ENCODE measurements around the gene ZNF652. TPM values are rescaled to one million over a fixed set of nuclear protein-coding genes. Genes with fewer than 3 reads are reported as not detected.

ZNF652 gene
- total and polyA plus RNA-seq, 2 of the 4 experiments (the other 2 are of a cell fraction), result 3.6 to 8.8 TPM

DNA sequence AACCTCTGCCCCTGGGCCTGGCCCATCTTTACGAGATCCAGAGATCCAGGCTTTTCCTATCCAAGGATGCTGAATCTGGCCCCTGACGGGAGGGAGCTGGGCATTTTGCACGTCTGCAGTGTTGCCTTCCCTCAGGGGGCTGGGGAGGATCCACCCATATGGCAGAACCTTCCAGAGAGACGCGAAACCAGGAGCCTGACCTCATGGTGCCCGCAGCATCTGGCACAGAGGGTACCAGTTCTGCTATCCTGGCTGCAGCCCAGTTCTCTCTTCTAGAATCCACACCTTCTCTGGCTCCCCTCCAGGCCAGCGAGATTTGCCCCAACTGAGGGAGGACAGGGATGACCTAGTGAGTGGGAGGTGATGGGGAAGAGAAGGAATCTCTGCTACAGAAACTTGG is 20.5 kb upstream of the ZNF652 start:
- ChIA-PET CTCF (no interaction called here), POLR2A (ENCODE audit: unreplicated experiment) (no interaction called here)
- dilution Hi-C loops (cut with HindIII; ENCODE audit: low sequenced_read_pairs, unreplicated experiment) (no loop called here), in situ Hi-C loops (cut with MboI; ENCODE audit: low sequenced_read_pairs) (no loop called here), intact Hi-C loops (cut with micrococcal nuclease) (no loop called here)
- H2BK15ac ChIP-seq (ENCODE audit: low read depth, low read length), result no peak overlapping the region
- H3K4me2 ChIP-seq (ENCODE audit: low read depth, low read length), result no peak overlapping the region
- TF ChIP-seq, protein P1, sequence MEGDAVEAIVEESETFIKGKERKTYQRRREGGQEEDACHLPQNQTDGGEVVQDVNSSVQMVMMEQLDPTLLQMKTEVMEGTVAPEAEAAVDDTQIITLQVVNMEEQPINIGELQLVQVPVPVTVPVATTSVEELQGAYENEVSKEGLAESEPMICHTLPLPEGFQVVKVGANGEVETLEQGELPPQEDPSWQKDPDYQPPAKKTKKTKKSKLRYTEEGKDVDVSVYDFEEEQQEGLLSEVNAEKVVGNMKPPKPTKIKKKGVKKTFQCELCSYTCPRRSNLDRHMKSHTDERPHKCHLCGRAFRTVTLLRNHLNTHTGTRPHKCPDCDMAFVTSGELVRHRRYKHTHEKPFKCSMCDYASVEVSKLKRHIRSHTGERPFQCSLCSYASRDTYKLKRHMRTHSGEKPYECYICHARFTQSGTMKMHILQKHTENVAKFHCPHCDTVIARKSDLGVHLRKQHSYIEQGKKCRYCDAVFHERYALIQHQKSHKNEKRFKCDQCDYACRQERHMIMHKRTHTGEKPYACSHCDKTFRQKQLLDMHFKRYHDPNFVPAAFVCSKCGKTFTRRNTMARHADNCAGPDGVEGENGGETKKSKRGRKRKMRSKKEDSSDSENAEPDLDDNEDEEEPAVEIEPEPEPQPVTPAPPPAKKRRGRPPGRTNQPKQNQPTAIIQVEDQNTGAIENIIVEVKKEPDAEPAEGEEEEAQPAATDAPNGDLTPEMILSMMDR (conservative IDR thresholded peaks at IDR 0.05; ENCODE audit: low read depth, low read length), result no peak
- TF ChIP-seq MXI1 (IDR thresholded peaks at IDR 0.05; ENCODE audit: borderline replicate concordance, low read depth, low read length), result no peak
- no peak for TF ChIP-seq CHD1 (IDR thresholded peaks at IDR 0.05; ENCODE audit: low read depth, low read length)
- TF ChIP-seq NFE2L2 (IDR thresholded peaks at IDR 0.05; ENCODE audit: low read depth, low read length), result no peak
- TF ChIP-seq BHLHE40 (IDR thresholded peaks at IDR 0.05; ENCODE audit: low read depth, low read length), result no peak
- TF ChIP-seq RAD21 (IDR thresholded peaks at IDR 0.05; ENCODE audit: low read length), result no peak
- no peak for TF ChIP-seq MAFK (IDR thresholded peaks at IDR 0.05; ENCODE audit: low read depth, low read length)
- no peak for TF ChIP-seq FOS (IDR thresholded peaks at IDR 0.05; ENCODE audit: low read depth, low read length)
- TF ChIP-seq, protein P2, sequence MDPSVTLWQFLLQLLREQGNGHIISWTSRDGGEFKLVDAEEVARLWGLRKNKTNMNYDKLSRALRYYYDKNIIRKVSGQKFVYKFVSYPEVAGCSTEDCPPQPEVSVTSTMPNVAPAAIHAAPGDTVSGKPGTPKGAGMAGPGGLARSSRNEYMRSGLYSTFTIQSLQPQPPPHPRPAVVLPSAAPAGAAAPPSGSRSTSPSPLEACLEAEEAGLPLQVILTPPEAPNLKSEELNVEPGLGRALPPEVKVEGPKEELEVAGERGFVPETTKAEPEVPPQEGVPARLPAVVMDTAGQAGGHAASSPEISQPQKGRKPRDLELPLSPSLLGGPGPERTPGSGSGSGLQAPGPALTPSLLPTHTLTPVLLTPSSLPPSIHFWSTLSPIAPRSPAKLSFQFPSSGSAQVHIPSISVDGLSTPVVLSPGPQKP (IDR thresholded peaks at IDR 0.05; ENCODE audit: borderline replicate concordance, low read depth, low read length), result no peak
- TF ChIP-seq MAZ (IDR thresholded peaks at IDR 0.05; ENCODE audit: borderline replicate concordance, low read depth, low read length), result no peak
- TF ChIP-seq, protein P3, sequence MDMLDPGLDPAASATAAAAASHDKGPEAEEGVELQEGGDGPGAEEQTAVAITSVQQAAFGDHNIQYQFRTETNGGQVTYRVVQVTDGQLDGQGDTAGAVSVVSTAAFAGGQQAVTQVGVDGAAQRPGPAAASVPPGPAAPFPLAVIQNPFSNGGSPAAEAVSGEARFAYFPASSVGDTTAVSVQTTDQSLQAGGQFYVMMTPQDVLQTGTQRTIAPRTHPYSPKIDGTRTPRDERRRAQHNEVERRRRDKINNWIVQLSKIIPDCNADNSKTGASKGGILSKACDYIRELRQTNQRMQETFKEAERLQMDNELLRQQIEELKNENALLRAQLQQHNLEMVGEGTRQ (IDR thresholded peaks at IDR 0.05; ENCODE audit: low read depth, low read length), result no peak
- TF ChIP-seq RFX5 (IDR thresholded peaks at IDR 0.05; ENCODE audit: low read depth, low read length), result no peak
- TF ChIP-seq SMC3 (IDR thresholded peaks at IDR 0.05; ENCODE audit: low read depth, low read length), result no peak
- no peak for TF ChIP-seq RCOR1 (IDR thresholded peaks at IDR 0.05; ENCODE audit: insufficient replicate concordance, low read length)
- no peak for TF ChIP-seq CEBPB (IDR thresholded peaks at IDR 0.05; ENCODE audit: low read depth, low read length)
- TF ChIP-seq POLR2A (IDR thresholded peaks at IDR 0.05; ENCODE audit: low read depth, low read length), result no peak
- H2AK5ac ChIP-seq (ENCODE audit: low read depth, low read length), result no peak overlapping the region
- no peak for DNase-seq
- no peaks in the 10 kb centered on the region for H3K36me3 ChIP-seq (ENCODE audit: control insufficient read depth, insufficient read depth, low read length)
- H3K4ac ChIP-seq (ENCODE audit: low read depth, low read length), result no peak overlapping the region
- no peaks in the 10 kb centered on the region for H4K20me1 ChIP-seq (ENCODE audit: insufficient read depth, low read length)
- no peaks in the 10 kb centered on the region for H3K9me1 ChIP-seq (ENCODE audit: insufficient read depth, low read length)
- no CpG with 5 or more reads among the region's 7 CpGs for WGBS, 2 experiments (ENCODE audit: extremely low coverage in 2 of 2, insufficient read length in 1 of 2)
- ATAC-seq (ENCODE audit: low read depth), result no peak
- no peak overlapping the region for H3K9ac ChIP-seq (ENCODE audit: low read depth, low read length)
- no peak overlapping the region for H2AK9ac ChIP-seq (replicated peaks; ENCODE audit: low read depth, low read length, poor library complexity)
- H2BK5ac ChIP-seq (ENCODE audit: low read depth, low read length, poor library complexity, severe bottlenecking), result no peak overlapping the region
- H2BK120ac ChIP-seq (ENCODE audit: low read depth, low read length), result no peak overlapping the region
- H4K91ac ChIP-seq (ENCODE audit: insufficient read depth, low read depth, low read length), result no peak overlapping the region
- no peak overlapping the region for H2AFZ ChIP-seq (replicated peaks; ENCODE audit: low read length, poor library complexity)
- BruUV-seq (replicated peaks), result no TSS peak
- H3K18ac ChIP-seq (ENCODE audit: low read depth, low read length), result no peak overlapping the region
- no peaks in the 10 kb centered on the region for H3K4me1 ChIP-seq (ENCODE audit: control insufficient read depth, insufficient read depth, low read length)
- no peaks in the 10 kb centered on the region for H3K9me3 ChIP-seq (ENCODE audit: control insufficient read depth, insufficient read depth, low read length)
- no peak overlapping the region for H4K8ac ChIP-seq (ENCODE audit: low read depth in 2 of 2, low read length in 2 of 2)
- H3K14ac ChIP-seq (replicated peaks; ENCODE audit: low read depth, low read length), result no peak overlapping the region
- no peak overlapping the region for H3K4me3 ChIP-seq (ENCODE audit: insufficient read depth, low read depth, low read length)
- no peaks in the 10 kb centered on the region for H3K79me1 ChIP-seq (ENCODE audit: low read depth in 1 of 2, low read length in 2 of 2)
- H3K27me3 ChIP-seq (ENCODE audit: control insufficient read depth, insufficient read depth, low read length), result peaks cover 4% of the 10 kb centered on the region; the same call in 1 of the 2 replicates
- H3K23ac ChIP-seq (ENCODE audit: low read depth, low read length), result no peak overlapping the region
- no peak overlapping the region for H4K5ac ChIP-seq (ENCODE audit: low read depth, low read length)
- no peak overlapping the region for H2BK20ac ChIP-seq (ENCODE audit: low read depth, low read length)
- H3K27ac ChIP-seq (ENCODE audit: insufficient read depth, low read length), result no peak overlapping the region
- H3K56ac ChIP-seq (ENCODE audit: extremely low read depth, insufficient read depth, low read length), result no peak overlapping the region

All from IMR-90 (cell line).